Measurements from ENCODE around the gene FBXL17.
"Not testable (repeated sequence)": the region's sequence is repeated elsewhere in the genome, so short reads cannot be mapped to it uniquely, and the experiment has no call there.

Gene FBXL17

GRCh38 chr5:108381954-108382783 lies at the start of gene FBXL17:
Gene FBXL17, minus strand, starts transcription at chr5:108382098.
- DNase-seq, result peak; percentile 75 to 79

- DNase-seq, result no peak
Observed at GRCh38 chr5:108430931-108431608, 49.2 kb upstream of the FBXL17 start.

- no peak for DNase-seq
Observed at GRCh38 chr5:108421713-108422112, 39.8 kb upstream of the FBXL17 start.

GRCh38 chr5:108420755-108421154 lies 38.9 kb upstream of the FBXL17 start:
- DNase-seq, result no peak

GRCh38 chr5:108420158-108420557 lies 38.3 kb upstream of the FBXL17 start:
- no peak for DNase-seq

- no peak for DNase-seq
Observed at GRCh38 chr5:108418197-108418596, 36.3 kb upstream of the FBXL17 start.

GRCh38 chr5:108417166-108417670 lies 35.3 kb upstream of the FBXL17 start:
- DNase-seq, result no peak

- no peak for DNase-seq
Observed at GRCh38 chr5:108415726-108416125, 33.8 kb upstream of the FBXL17 start.

GRCh38 chr5:108409786-108410185 lies 27.9 kb upstream of the FBXL17 start:
- no peak for DNase-seq

- DNase-seq, result not testable (repeated sequence)
Observed at GRCh38 chr5:108405201-108405600, 23.3 kb upstream of the FBXL17 start.

- DNase-seq, result no peak
Observed at GRCh38 chr5:108398964-108399363, 17.1 kb upstream of the FBXL17 start.

- not testable (repeated sequence) for DNase-seq
Observed at GRCh38 chr5:108396837-108397236, 14.9 kb upstream of the FBXL17 start.

- DNase-seq, result no peak
Observed at GRCh38 chr5:108387758-108388157, 5.9 kb upstream of the FBXL17 start.

- no peak for DNase-seq
Observed at GRCh38 chr5:108386345-108387061, 4.6 kb upstream of the FBXL17 start.

GRCh38 chr5:108384741-108385140 lies 2.8 kb upstream of the FBXL17 start:
- DNase-seq, result no peak

- peak in 1 of 2 donors; percentile 28 for DNase-seq
Observed at GRCh38 chr5:108382784-108383330, 959 bp upstream of the FBXL17 start.

GRCh38 chr5:108381350-108381953 lies 446 bp downstream of the FBXL17 start:
- DNase-seq, result peak; percentile 17 to 83

GRCh38 chr5:108380531-108381349 lies 1.2 kb downstream of the FBXL17 start:
- no peak for DNase-seq

GRCh38 chr5:108379722-108380530 lies 2.0 kb downstream of the FBXL17 start:
- peak in 1 of 2 donors; percentile 9 for DNase-seq

- no peak for DNase-seq
Observed at GRCh38 chr5:108375768-108376167, 6.1 kb downstream of the FBXL17 start.

GRCh38 chr5:108373426-108373825 lies 8.5 kb downstream of the FBXL17 start:
- DNase-seq, result no peak
